ENCODE data around the gene MCOLN2. TPM values are rescaled to one million over a fixed set of nuclear protein-coding genes. Genes with fewer than 3 reads are reported as not detected.
"Not testable (repeated sequence)": the region's sequence is repeated elsewhere in the genome, so short reads cannot be mapped to it uniquely, and the experiment has no call there.

Gene MCOLN2
- total RNA-seq, 1 donor from 2014 or later = 1.8 TPM

- no peak for DNase-seq
These were observed 56.4 kb downstream of the MCOLN2 start for GRCh38 chr1:84940481-84940880.

GRCh38 chr1:84939761-84940160 is 57.2 kb downstream of the MCOLN2 start:
- DNase-seq = no peak

GRCh38 chr1:84939151-84939550 is 57.8 kb downstream of the MCOLN2 start:
- no peak for DNase-seq

- DNase-seq = peak; percentile 59
These were observed 60.6 kb downstream of the MCOLN2 start for GRCh38 chr1:84936116-84936810.

GRCh38 chr1:84933011-84933611 is 63.8 kb downstream of the MCOLN2 start:
- no peak for DNase-seq

GRCh38 chr1:84930831-84931230 is 66.1 kb downstream of the MCOLN2 start:
- no peak for DNase-seq

GRCh38 chr1:84930329-84930728 is 66.6 kb downstream of the MCOLN2 start:
- no peak for DNase-seq

- DNase-seq = no peak
These were observed 67.3 kb downstream of the MCOLN2 start for GRCh38 chr1:84929581-84929980.

- no peak for DNase-seq
These were observed 67.9 kb downstream of the MCOLN2 start for GRCh38 chr1:84928979-84929378.

- DNase-seq = no peak
These were observed 73.6 kb downstream of the MCOLN2 start for GRCh38 chr1:84923317-84923716.

GRCh38 chr1:84920159-84920558 is 76.8 kb downstream of the MCOLN2 start:
- DNase-seq = no peak

- no peak for DNase-seq
These were observed 77.4 kb downstream of the MCOLN2 start for GRCh38 chr1:84919461-84919970.

GRCh38 chr1:84918726-84919336 is 78.1 kb downstream of the MCOLN2 start:
- DNase-seq = no peak

GRCh38 chr1:84916897-84917296 is 80.0 kb downstream of the MCOLN2 start:
- no peak for DNase-seq

GRCh38 chr1:84913555-84913892 is 83.4 kb downstream of the MCOLN2 start:
- DNase-seq = no peak

GRCh38 chr1:84912726-84913554 is 84.0 kb downstream of the MCOLN2 start:
- DNase-seq = no peak

- DNase-seq = not testable (repeated sequence)
These were observed 88.0 kb downstream of the MCOLN2 start for GRCh38 chr1:84908746-84909464.

GRCh38 chr1:84907095-84907827 is 89.7 kb downstream of the MCOLN2 start:
- DNase-seq = no peak

GRCh38 chr1:84902727-84903126 is 94.2 kb downstream of the MCOLN2 start:
- not testable (repeated sequence) for DNase-seq

- no peak for DNase-seq
These were observed 96.9 kb downstream of the MCOLN2 start for GRCh38 chr1:84899969-84900368.

GRCh38 chr1:84896279-84896678 is 100.6 kb downstream of the MCOLN2 start:
- DNase-seq = no peak
